Urothelium cell line (cell line): ENCODE results near the gene MCU.
"Not testable (repeated sequence)": the region's sequence is repeated elsewhere in the genome, so short reads cannot be mapped to it uniquely, and the experiment has no call there.

Source experiments
- DNase-seq: peaks from one replicate; pipeline ENCODE4 v3.0.0; 2011; ENCODE audit warnings: low spot score, mixed read lengths
- FAIRE-seq: peaks from 2 replicates; lab custom pipeline; 2011; peaks lifted over from hg19 to GRCh38; lab: Jason Lieb, UNC

The MCU gene

DNA sequence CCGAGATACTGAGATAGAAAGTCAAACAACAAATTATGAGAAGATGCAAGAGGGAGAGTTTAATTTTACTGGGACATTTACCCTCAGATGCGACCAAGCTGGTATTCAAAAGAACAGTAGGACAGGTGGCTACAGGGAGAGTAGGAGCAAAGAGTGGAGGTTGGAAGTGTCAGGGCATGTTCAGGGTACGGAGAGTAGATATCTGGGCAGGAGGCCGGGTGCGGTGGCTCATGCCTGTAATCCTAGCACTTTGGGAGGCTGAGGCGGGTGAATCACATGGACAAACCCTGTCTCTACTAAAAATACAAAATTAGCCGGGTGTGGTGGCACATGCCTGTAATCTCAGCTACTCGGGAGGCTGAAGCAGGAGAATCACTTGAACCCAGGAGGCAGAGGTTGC is 5.5 kb upstream of the MCU start:
- not testable (repeated sequence) for DNase-seq
- FAIRE-seq, result peak; percentile 48

DNA sequence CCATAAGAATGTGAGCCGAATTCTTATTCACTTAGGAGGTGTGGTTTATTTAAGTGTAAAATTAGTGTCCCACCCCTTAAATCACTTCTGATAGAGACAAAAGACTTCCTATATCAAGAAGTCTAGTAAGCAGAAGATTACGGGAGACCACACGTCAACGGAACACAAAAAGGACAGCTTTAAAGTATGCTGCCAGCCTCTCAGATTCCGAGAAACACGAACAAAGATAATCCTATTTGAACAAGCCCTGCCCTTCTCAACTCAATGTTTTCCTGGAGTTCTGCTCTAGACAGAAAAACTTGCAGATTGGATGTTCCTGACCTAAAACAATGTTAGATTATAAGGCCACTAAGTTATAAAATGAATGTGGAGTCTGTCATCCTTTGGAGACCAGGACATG is 4.9 kb upstream of the MCU start:
- no peak for FAIRE-seq
- DNase-seq, result no peak

DNA sequence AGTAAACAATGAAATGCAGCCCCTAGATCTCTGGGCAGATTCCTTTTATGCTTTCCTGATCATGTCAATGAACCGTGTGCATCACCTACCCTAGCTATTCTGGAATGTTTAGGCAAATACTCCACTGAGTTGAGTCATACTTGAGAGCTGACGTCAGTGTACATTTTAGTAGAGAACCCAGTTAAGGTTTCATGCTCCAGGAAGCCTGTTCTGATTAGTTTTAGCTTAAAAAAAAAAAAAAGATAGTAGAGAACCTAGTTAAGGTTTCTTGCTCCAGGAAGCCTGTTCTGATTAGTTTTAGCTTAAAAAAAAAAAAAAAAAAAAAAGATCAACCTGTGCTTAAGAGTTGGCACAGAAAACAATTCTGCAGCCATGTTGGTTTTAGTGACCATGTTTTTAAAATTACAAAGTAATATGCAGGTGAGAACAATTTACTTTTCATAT is 3.7 kb upstream of the MCU start:
- FAIRE-seq (peak; percentile 20), DNase-seq (peak; percentile 85)

DNA sequence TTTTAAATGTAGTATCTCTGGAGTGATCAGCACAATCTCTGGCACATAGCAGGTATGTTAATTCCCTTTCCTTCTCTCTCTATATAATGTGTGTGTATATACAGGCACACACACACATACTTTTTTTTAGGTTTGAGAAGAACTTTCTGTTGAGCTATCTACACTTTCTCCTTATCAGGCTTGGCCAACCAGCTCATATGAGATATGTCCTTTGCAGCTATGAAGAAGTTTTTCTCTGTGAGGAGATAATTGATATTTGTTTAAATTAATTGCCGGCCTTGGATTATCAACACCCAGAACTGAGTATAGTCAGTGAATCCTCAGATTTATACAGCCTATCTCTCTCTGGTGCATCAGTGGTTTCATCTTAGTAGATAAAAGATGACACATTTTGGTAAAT is 2.3 kb upstream of the MCU start:
- no peak for DNase-seq
- no peak for FAIRE-seq

DNA sequence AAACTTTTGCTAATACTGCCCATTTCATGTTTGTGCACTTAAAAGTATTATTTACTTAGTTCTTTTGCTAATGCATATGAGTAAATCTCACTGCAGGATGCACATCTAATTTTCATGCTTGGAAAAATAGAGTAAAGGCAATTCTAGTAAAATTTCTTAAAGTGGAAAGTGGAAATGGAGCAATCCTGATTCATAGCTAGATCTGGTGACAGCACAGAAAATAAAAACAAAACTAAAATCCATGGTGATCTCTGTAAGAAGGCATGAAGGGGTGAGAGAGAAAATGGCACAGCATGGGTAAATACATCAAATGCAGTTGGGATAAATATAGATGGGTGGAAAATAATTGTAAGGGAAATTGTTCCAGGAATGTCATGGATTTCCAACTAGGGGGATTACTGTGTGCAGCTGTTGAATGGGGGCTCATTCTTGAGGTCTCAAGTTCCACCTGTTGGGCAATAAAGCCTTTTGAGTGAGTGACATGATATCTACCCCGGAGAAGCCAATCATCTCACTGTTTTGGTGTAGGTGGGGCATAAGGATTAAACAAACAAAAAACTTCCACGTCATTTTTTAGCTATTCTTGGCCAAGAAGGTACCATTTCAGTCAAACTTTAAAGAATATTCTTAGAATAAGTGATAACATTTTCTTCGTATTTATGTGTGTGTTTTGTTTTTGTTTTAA is 1.7 kb upstream of the MCU start:
- DNase-seq, result no peak
- no peak for FAIRE-seq

DNA sequence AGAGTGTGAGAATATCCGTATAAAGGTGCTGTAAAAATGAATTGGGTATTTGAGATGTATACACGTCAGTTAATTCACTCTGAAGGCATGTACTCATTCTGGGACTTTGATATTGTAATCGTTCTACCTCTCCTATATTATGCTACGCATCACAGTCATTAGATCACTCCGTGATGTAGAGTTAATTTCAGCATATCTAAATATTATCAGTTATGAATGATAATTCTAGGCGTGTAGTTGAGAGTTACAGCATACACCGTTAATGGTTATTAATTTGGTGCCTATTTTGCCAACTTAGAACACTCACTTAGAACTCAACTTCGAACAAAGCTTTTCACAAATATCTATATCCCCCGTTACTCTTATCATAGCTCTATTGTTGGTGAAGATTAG is 477 bp upstream of the MCU start:
- peak; percentile 5 for FAIRE-seq

DNA sequence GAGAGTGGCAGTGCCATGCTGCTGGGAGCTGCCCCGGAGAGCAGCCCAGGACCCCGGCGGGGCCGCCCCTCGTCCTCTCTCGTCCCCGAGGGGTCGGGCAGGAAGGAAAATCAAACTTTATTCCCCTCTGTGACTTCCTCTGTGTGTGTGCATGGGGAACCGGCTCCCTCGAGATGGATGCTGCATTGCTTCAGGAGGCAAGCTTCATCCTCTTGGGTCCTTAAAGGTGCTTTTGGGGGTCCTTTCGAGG is 726 bp downstream of the MCU start:
- DNase-seq, result no peak
- FAIRE-seq, result no peak

More for the DNA sequence above, 477 bp upstream of the MCU start:
- no peak for DNase-seq

DNA sequence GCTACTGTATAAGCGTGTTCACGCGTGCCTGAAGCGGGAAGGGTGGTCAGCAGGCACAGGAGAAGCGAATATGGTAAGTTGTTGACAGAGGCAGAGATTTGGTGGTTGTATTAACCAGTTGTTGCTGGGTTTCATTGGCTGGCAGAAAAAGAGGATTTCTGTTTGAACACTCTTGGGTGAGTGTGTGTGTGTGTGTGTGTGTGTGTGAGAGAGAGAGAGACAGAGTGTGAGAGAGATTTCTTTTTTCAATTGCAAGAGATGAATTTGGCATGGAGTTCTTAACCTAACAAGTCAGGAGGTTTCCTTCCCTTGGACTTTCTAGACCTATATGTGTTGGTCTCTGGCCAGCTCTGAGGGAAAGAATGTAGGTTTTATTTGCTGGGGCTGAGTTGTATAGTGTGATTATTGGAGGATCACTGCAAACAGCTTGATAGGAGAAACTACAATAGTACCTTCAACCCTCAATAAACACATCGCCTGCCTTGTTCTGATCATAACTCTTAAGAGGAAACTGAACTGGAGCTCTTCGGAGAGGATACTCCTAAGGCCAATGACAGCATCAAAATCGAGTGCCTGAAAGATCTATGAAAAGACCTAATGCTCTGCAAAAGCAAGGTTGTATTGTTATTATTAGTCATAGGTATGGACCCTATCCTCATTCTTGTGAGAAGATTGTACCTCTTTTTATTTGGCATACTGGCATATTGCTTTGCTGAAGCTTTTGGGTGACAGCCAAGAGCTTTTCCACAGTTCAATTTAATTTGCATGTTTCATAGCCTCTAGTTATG is 1.2 kb downstream of the MCU start:
- no peak for DNase-seq
- FAIRE-seq, result no peak

DNA sequence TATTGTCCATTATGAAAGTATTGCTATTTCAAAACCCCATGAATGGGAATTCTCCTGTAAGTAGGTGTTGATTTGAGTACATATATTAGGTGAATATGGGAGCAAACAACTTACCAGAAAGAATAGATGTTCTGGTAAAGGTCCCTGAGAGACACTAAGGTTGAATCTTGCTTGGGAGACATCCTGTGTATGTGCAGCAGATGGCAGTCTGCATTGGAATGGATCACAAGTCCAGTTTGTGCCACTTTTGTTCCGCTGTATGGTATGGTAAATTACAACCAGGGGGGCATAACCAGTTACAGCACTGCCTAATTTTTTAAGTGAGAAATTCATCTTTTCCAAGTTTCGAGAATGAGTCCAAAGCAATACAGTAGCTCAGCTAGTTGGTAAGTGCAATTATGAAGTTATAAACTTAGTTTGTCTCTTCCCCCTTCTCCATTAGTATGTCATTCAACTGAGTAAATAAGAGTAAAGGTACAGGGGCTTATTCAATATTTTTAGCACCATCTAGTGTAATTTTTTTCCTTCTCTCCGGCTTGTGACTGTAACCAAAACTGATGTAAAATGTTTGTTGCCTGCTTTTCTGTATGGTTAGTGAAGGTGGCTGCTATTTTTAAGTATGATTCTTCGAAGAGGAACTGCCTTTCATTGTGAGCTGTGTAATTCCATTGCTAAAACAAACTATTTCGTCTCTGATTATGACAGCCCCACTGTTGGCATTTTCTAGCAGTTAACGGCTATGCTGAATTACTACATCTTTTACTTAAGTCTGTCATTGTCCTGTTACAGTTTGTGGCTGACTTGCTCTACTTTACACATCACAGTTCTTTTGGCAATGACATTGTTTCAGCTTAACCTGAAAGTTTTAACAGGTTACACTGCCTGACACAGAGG is 2.8 kb downstream of the MCU start:
- DNase-seq (peak; percentile 49), FAIRE-seq (peak; percentile 52)

DNA sequence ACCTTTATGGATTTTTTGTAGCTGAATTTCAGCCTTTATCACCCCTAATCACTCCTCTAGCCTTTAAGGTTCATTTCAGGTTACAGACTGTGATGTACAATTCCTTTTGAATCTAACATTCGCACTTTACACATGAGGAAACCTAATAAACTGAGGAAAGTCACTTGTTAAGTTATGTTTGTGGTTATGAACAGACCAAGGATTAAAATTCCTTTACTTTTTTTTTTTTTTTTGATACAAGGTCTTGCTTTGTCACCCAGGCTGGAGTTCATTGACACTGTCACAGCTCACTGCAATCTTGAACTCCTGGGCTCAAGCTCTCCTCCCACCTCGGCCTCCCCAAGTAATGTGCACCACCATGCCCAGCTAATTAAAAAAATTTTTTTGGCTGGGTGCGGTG is 3.6 kb downstream of the MCU start:
- no peak for FAIRE-seq
- DNase-seq, result no peak

DNA sequence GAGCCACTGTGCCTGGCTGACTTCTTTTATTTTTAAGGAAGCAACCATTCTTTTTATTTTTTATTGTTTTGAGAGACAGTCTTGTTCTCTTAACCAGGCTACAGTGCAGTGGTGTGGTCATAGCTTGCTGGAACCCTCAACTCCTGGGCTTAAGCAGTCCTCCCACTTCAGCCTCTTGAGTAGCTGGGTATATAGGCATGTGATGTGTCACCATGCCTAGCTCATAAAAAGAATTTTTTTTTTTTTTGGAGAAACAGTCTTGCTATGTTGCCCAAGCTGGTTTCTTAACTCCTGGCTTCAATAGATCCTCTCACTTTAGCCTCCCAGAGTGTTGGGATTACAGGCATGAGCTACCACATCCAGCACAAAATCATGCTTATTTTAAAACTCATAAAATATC is 5.8 kb downstream of the MCU start:
- no peak for FAIRE-seq
- DNase-seq, result no peak

DNA sequence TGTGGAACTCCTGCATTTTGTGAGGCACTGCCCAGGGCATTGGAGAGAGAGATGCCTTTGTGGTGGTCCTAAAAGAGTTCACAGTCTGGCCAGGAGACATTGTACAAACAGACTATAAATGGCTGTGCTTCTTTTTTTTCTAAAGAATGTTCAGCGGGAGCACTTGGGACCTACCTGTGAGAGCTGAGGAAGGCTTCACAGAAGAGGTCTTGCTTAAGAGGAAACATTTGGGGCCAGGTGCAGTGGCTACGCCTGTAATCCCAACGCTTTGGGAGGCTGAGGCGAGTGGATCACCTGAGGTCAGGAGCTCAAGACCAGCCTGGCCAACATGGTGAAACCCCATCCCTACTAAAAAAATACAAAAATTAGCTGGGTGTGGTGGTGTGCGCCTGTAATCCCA is 10.5 kb downstream of the MCU start:
- DNase-seq, FAIRE-seq: not testable (repeated sequence)

DNA sequence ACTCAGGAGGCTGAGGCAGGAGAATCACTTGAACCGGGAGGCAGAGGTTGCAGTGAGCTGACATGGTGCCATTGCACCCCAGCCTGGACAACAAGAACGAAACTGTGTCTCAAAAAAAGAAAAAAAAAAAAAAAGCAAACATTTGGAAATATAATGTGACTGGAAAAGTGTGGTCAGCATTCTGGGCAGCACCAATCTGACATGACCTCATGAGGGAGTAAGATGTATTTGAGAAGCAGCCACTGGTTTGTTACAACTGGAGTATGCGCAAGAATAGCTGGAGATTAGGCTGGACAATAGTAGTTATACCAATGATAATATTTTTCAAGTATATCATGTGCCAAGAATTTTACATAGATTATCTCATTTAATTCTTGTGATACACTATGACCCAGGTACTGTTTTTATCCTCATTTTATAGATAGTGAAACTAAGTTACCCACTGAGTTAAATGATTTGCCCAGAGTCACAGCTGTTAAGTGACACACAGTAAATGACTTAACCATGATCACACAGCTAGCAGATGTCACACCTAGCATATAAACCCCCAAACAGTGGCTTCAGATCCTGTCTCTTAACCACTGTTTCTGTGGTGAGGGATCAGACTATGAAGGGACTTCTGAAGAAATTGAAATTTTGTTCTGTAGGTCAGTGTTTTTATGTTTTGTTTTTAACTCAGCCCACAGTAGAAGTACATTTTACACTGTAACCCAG is 11.1 kb downstream of the MCU start:
- no peak for FAIRE-seq
- no peak for DNase-seq

DNA sequence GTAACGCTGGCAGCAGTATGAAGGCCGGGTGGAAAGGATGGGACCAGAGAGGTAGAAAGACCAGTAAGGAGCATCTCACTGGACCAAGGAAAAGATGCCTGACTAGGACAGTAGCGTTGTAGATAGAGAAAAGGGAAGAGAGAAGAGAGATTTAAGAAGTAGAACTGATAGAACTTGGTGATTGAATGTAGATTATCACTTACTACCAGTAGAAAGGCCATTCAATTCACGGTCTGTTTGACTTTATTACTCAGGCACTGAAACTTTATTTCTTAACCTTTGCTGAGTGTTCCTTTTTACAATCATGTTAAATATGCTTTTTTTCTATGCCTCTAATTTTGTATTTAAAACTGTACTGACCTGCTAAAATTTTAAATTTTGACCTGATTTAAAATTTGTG is 12.2 kb downstream of the MCU start:
- no peak for DNase-seq
- FAIRE-seq, result no peak

DNA sequence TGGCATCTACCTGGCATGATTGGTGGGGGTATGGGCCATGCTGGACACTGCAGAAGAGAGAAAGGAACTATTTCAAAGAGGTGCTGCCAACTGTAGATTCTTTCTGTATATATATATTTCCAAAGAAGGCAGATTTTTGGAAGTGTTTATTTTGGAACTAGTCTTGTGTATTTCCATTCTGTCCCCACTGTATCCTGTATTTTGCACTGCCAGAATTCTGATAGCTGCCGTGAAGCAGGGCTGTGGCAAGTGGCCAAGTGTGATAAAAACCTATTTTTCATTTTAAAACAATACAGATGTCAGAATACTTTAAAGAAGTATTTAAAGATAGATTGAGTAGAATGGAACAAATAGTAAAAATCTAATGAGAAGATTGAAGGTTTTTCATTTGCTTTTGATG is 17.1 kb downstream of the MCU start:
- DNase-seq (no peak), FAIRE-seq (no peak)

DNA sequence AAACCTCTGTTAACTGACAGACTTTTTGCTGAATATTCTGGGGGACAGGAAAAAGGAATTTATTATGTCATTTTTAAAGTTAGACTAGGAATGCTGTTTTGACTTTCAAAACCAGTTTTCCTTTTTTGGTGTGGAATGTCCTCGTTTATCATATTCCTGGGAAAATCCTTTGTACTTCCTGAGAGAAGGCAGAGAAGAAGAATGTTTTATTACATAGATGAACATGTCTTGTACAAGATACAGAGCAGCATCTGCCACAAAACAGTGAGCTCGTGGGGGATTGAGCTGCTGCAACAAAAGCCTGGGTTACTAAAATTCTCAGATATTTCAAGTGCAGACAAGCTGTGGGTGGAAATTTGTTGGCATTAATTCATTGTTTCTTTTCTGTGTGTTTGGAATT is 20.2 kb downstream of the MCU start:
- DNase-seq (no peak), FAIRE-seq (no peak)

DNA sequence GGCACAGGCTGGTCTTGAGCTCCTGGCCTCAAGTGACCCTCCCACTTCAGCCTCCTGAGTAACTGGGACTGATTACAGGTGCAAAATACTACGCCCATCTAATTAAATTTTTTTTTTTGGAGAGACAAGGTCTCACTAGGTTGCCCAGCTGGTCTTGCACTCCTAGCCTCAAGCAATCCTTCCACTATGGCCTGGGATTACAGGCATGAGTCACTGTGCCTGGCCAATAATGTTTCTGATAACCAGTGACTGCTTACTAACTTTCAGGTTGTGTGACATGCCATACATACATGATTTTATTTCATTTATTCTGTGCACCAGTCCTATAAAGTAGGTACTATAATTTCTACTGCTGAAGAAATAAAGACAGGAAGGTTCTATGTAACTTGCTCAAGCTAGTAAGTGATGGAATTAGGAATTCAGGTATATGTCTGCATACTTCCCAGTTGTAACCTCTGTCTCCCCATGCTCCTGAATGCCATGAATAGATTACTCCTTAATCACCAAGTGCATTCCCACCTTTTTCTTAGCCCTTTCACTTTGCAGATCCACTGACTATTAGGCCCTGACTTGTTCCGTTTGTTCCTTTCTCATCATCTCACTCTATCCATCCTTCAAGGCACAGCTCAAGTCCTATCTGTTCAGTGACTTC is 28.1 kb downstream of the MCU start:
- DNase-seq (no peak), FAIRE-seq (peak; percentile 13)

DNA sequence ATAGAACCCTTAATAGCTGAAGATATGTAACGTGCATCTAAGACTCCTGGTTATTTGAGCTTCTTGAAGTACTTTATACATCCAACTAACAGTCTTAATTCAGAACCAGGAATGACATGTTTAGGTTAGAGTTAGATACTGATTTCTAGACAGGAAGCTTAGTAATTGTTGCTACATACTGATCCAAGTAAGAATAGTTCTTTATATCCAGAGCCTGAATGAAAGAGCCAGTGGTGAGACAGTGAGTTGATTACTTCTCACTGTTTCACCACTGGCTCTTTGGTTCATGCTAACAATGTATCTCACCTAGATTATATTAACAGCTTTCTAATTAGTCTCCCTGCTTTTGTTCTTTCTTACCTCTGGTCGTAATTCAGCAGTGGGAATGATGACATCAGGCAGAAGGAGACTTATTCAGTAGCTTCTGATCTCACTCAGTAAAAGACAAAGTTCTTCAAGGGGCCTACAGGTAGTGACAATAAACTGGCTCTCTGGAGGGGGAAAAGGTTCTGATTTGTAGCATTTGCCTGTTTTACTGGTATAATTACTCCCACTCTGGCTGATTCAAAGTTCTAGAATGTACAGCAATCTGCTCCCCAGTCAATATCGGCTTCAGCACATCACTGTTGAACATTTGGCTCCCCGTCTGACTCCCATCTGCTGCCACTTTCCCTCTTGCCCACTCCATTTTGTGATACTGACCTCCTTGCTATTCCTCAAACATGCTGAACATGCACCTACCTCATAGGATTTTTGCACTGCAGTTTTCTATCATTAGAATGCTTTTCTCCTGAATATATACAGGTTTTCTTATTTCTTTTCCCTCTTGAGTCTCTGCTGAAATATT is 29.1 kb downstream of the MCU start:
- DNase-seq (no peak), FAIRE-seq (no peak)

DNA sequence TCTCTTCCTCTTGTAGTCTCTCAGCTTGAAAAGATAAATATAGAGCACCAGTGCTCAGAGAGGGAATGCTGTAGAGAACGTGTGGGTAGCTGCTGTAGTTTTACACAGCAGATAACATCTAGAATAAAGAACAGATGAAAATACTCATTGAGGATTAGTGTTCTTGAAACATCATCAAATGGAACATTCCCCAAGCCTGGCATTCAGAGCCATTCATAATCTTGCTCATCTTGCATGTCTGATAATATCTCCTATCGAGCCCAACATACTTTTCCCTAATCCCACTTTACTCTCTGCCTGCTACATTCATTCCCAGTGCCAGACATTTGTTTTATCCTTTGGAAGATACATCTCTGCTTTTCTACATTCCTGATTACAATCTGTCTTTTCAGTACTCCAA is 35.2 kb downstream of the MCU start:
- DNase-seq, result no peak
- no peak for FAIRE-seq

DNA sequence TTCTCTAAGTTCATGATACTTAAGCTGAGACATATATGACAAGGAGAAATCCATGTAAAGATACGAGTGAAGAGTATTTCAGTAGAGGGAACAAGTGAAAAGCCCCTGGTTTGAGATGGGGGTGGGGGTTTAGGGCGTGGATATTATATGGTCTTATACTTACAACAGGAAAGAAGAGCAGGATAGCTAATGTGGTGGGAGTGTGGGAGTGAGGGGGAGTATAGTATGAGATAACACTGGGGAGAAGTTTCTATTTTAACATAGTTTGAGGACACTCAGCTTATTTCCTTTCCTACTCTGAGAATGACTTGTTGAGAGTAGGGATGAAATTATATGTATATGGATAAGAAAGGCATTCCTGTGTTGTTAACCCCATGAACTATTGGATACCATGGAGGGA is 36.5 kb downstream of the MCU start:
- no peak for FAIRE-seq
- no peak for DNase-seq
